ENCODE data around the gene COL9A2.

COL9A2 gene

GRCh38 chr1:40305451-40305850, 11.6 kb downstream of the COL9A2 start:
- in situ Hi-C loops (cut with MboI; ENCODE audit: low sequenced_read_pairs): no loop called here

GRCh38 chr1:40303790-40304189, 13.3 kb downstream of the COL9A2 start:
- in situ Hi-C loops (cut with MboI; ENCODE audit: low sequenced_read_pairs): no loop called here

- in situ Hi-C loops (cut with MboI; ENCODE audit: low sequenced_read_pairs): no loop called here
Observed at GRCh38 chr1:40303051-40303771, 13.9 kb downstream of the COL9A2 start.

DNA sequence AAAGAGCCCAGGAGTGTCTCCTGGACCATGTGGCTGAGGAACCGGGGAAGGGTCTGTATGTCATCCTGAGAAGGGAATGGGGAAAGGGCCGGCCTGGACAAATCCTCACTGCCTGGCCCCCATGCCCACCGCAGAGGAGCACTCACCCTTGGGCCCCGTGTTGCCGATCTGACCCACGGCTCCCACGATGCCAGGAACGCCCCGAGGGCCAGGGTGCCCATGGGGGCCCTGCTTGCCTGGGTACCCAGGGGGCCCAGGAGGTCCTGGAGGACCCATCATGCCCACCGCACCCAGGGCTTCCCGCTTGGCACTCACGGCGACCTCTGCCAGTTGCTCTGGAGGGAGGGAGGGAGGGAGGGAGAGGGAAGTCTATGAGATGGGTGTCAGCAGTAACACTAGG, 14.6 kb downstream of the COL9A2 start:
- in situ Hi-C loops (cut with MboI; ENCODE audit: low sequenced_read_pairs): no loop called here

DNA sequence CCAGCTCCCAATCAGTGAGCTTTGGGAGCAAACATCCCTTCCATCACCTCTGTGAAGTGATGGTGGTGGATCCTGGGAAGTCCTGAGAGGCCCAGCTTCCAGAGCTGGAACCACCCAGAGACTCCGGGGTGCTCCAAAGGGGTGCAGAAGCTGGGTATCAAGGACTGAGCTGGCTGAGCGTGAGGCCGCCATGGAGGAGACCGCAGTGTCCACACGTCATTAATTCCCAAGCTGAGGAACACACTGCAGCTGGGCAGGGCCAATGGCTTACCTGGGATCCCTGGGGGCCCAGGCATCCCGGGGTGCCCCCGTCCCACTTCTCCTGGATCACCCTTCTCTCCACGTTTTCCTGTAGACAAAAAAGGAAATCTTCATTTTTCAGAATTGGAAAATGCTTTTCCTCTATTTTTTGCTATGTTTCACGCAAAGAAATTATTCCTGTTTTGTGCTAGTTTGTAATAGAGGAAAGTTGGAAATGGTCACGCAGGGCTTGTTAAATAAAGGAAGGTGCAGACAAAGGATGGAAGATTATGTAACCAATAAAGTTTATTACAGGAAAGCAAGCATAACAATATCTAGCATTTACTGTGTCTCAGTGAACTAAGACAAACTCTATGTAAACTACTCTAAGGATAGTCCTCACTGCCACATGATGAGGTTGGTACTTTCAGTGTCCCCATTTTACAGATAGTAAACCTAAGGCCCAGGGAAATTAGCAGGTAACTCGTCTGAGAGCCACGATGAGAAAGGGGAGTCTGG, 15.4 kb downstream of the COL9A2 start:
- in situ Hi-C loops (cut with MboI; ENCODE audit: low sequenced_read_pairs): no loop called here

DNA sequence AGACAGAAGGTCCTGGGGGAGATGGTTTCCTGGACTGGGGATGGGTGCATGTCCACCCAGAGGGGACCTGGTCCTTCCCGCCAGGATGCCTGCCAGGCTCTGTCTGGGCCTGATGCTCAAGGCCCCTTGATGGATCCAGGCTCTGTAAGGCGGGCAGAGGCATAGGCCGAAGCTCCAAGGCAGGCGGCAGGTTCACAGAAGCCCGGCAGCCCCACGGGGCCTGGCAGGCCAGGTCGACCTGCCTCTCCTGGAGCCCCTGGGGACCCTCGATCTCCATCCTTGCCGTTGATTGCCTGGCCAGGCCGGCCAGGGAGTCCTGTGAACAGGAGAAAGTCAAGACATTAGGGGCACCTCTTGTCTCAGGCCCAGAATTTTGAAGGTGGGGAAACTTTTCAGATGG, 16.0 kb downstream of the COL9A2 start:
- in situ Hi-C loops (cut with MboI; ENCODE audit: low sequenced_read_pairs): no loop called here

- in situ Hi-C loops (cut with MboI; ENCODE audit: low sequenced_read_pairs): no loop called here
Observed at GRCh38 chr1:40300651-40301050, 16.4 kb downstream of the COL9A2 start.

DNA sequence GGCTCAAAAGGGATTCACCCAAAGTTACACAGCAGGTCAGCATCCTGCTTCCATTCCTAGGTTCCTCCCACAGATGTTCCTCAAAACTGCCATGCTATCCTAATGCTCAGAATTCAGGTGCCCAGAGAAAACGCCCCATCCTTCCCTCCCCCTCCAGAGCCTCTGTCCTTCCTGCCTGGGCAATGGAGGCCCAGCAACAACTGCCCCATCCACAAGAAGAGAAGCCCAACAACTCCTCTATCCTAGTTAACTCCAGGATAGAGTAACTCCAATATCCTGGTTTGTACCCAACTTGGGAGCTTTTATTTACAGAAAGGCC, 16.9 kb downstream of the COL9A2 start:
- in situ Hi-C loops (cut with MboI; ENCODE audit: low sequenced_read_pairs): no loop called here

GRCh38 chr1:40299366-40300248, 17.5 kb downstream of the COL9A2 start:
- in situ Hi-C loops (cut with MboI; ENCODE audit: low sequenced_read_pairs): no loop called here

- in situ Hi-C loops (cut with MboI; ENCODE audit: low sequenced_read_pairs): no loop called here
Observed at GRCh38 chr1:40291293-40291692, 25.8 kb downstream of the COL9A2 start.

DNA sequence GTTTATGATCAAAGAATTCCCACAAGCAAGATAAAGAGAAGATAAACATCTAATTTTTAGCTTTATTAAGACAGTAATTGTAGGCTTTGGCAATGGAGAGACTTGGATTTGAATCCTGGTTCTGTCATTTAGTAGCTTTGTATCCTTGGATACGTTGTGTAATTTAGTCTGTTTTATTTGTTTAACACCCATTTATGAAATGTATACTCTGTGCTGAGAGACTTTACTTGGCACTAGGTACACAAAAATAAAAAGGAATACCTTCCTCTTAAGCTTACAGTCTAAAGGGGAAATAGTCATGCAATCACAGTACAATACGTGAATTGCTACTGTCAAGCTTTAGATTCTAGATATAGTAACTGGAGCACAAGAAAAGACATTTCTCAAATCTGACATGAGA, 35.2 kb downstream of the COL9A2 start:
- in situ Hi-C loops (cut with MboI; ENCODE audit: low sequenced_read_pairs): no loop called here

DNA sequence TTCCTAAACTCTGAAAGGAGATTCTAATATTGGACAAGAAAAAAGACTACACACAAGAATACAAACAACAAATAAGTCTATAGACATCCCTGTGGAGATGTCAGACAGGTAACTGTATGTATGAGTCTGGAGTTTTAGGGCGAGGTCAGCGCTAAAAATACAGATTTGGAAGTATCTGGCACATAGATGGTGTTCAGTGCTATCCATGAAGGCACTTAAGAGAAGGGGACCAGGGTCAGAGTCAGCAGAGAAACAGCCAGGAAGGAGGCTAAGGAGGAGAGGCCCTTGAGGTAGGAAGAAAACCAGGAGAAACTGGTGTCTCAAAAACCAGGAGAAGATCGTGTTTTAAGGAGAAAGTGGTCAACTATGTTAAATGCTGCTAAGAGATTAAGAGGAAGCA, 41.0 kb downstream of the COL9A2 start:
- in situ Hi-C loops (cut with MboI; ENCODE audit: low sequenced_read_pairs): no loop called here

DNA sequence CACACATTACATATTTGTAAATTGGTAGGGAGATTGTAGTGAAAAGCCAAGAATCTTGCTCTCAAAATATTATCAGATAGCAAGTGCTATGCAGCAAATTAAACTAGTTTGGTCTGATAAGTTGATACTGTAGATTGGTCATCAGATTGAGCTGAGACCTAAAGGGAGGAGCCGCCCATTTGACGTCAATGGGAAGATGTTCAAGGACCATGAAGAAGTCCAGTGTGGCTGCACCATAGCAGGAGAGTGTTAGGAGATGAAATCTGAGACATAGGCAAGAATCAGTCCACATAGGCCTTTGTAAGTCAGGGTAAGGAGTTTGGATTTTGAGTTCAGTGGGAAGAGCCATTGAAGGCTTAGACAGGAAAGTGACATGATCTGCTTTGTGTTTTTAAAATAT, 42.8 kb downstream of the COL9A2 start:
- in situ Hi-C loops (cut with MboI; ENCODE audit: low sequenced_read_pairs): no loop called here

DNA sequence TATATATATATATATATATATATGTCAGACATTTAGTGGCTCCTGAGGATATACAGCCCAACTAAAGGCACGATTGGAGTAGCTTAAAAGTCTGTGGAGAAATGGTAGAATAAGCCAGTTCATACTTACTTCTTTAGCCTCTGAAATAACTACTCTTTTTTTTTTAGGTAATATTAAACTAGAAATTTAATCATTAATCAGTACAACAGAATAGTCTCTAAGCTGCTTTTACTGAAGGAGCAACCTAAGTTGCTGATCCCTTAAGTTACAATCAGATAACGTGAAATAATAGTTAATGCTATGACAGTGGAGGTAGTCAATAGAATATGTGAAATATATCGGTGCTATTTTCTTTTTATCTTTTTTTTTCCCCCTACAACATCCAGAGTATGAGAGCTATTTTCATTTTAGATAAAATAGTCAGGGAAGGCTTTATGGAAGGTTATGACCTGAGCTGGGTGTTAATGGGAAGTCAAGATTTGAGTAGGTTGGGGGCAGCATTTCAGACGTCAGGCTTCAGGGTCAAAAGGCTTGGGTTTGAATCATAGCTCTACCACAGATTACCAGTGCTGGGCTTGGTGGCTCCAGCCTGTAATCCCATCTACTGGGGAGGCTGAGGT, 43.4 kb downstream of the COL9A2 start:
- in situ Hi-C loops (cut with MboI; ENCODE audit: low sequenced_read_pairs): no loop called here

- in situ Hi-C loops (cut with MboI; ENCODE audit: low sequenced_read_pairs): no loop called here
Observed at GRCh38 chr1:40272653-40273213, 44.4 kb downstream of the COL9A2 start.

DNA sequence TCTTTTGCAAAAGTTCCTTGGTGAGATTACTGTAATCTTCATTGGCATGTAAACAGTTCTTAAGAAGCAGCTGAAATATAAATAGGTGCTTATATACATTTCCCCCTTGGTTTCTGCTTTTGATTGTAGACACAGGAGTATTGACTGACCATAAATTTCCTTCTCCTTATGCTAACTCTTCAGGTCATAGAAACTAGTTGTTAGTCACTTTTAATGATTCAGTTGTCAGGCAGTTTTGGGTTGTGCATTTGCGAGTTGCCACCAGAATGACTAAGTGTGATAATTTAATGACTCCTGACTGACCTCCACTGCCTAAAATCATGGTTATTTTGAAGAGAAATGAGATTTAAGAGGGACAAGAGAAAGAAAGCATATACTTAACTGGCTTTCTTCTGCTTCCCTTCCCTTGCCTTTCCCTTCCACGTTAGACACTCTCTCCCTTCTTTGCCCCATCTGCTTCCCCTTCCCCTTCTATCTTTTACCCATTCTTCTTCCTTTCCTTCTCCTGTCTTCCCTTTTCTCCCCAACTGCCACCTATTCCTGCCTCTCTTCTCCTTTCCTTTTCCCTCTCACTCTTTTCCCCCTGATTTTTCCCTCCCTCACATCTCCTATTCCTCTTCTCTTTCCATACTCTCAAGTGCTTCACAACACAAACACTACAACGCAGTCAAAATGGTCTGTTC, 46.8 kb downstream of the COL9A2 start:
- in situ Hi-C loops (cut with MboI; ENCODE audit: low sequenced_read_pairs): no loop called here

DNA sequence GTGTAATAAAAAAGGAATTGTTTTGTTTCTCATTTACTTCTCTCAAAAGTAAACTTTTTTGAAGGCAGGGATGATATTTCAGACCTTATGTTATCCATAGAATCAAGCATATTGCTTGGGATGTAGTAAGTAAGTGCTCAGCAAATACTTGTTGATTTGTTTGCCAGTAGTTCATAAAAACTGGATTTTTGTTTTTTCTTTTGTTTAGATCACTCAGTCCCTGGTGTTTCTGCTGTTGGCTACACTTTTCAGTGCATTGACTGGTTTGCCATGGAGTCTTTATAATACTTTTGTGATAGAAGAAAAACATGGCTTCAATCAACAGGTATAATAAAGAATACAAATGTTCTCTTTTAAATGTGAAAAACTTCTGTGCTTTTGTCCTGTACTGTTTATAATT, 48.9 kb downstream of the COL9A2 start:
- in situ Hi-C loops (cut with MboI; ENCODE audit: low sequenced_read_pairs): no loop called here

DNA sequence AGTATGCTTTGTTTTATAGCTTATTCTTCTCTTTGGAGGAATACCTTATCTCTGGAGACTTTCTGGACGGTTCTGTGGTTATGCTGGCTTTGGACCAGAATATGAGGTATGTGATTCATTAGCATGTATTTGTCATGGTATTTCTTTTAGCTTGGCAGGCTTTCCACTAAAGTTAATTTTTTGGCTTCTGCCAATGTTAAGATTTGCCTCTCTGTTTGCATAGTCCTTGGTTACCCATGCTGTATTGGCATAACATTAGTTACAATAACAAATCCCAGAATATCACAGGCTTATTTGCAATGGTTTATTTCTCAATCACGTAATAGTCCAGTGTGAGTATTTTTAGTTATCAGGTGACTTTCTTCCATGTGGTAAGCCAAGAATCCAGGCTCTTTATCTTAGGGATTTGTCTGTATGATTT, 49.3 kb downstream of the COL9A2 start:
- in situ Hi-C loops (cut with MboI; ENCODE audit: low sequenced_read_pairs): no loop called here

GRCh38 chr1:40266786-40267535, 50.1 kb downstream of the COL9A2 start:
- in situ Hi-C loops (cut with MboI; ENCODE audit: low sequenced_read_pairs): no loop called here

- in situ Hi-C loops (cut with MboI; ENCODE audit: low sequenced_read_pairs): no loop called here
Observed at GRCh38 chr1:40265919-40266318, 51.2 kb downstream of the COL9A2 start.
